Adrenal gland (tissue), 5 donors: ENCODE results near the gene UBAP2.

ENCODE experiments used
- CTCF ChIP-seq, 6 experiments: fragments of 450-650 bp in 4 of 6; fragments of 200-600 bp in 2 of 6; sonication (generic) in 1 of 6; IDR thresholded peaks; 1 replicate in 5 of 6; 2 replicates in 1 of 6; pipeline versions ENCODE4 v1.5.1 to v1.8.0; 2016 to 2021; ENCODE audit warnings: antibody characterized with exemption in 6 of 6, mild to moderate bottlenecking in 2 of 6, moderate library complexity in 1 of 6
- POLR2A ChIP-seq, 2 donors: fragments of 450-650 bp; IDR thresholded peaks; one replicate each; pipeline ENCODE4 v1.6.1; 2017; ENCODE audit warnings: antibody characterized with exemption in 2 of 2, mild to moderate bottlenecking in 2 of 2, moderate library complexity in 1 of 2
- donor health status: DM: no; HTN: no; CAD: no.

- TF ChIP-seq CTCF (IDR thresholded peaks at IDR 0.05) (no peak), POLR2A (IDR thresholded peaks at IDR 0.05) (no peak)
Observed at GRCh38 chr9:33952066-33952465, 96.6 kb downstream of the UBAP2 start.
